Activated naive CD8-positive, alpha-beta T cell treated with anti-CD3 and anti-CD28 coated beads for 36 hours (primary cell): ENCODE data around the gene MAD1L1. TPM values are rescaled to one million over a fixed set of nuclear protein-coding genes. Genes with fewer than 3 reads are reported as not detected.
"Not testable (repeated sequence)": the region's sequence is repeated elsewhere in the genome, so short reads cannot be mapped to it uniquely, and the experiment has no call there.

Experiments used
- DNase-seq: peaks from one replicate; pipeline ENCODE4 v3.0.0; 2021
- H3K27ac Mint-ChIP-seq: one replicate; pipeline ENCODE4 v1.8.0; 2022; ENCODE audit warnings: mild to moderate bottlenecking, moderate library complexity, mixed read lengths
- H3K27me3 Mint-ChIP-seq: one replicate; pipeline ENCODE4 v1.8.0; 2022; ENCODE audit warnings: mild to moderate bottlenecking, mixed read lengths
- H3K36me3 Mint-ChIP-seq: one replicate; pipeline ENCODE4 v1.8.0; 2021; ENCODE audit warnings: mild to moderate bottlenecking, mixed read lengths
- H3K4me1 Mint-ChIP-seq: one replicate; pipeline ENCODE4 v1.8.0; 2021; ENCODE audit warnings: mixed read lengths
- H3K4me3 Mint-ChIP-seq: one replicate; pipeline ENCODE4 v1.8.0; 2022; ENCODE audit warnings: mild to moderate bottlenecking, moderate library complexity, mixed read lengths
- H3K9me3 Mint-ChIP-seq: one replicate; pipeline ENCODE4 v1.8.0; 2022; ENCODE audit warnings: mixed read lengths
- total RNA-seq, 2 experiments: library from RNA; stranded (reverse); gene quantifications; one replicate each; pipeline ENCODE4 v1.2.3, GENCODE V29; 2021

Gene MAD1L1
- total RNA-seq, 2 experiments from 2014 or later = 36.5 to 37.8 TPM

GRCh38 chr7:2163600-2164555, 68.9 kb downstream of the MAD1L1 start:
- Mint-ChIP-seq H3K36me3 (peaks cover 3% of the 10 kb centered on the region), H3K4me3 (no peak overlapping the region), H3K4me1 (no peaks in the 10 kb centered on the region), H3K9me3 (no peaks in the 10 kb centered on the region), H3K27ac (no peak overlapping the region), H3K27me3 (no peaks in the 10 kb centered on the region)
- no peak for DNase-seq

GRCh38 chr7:2162959-2163358, 69.8 kb downstream of the MAD1L1 start:
- no peaks in the 10 kb centered on the region for H3K4me1 Mint-ChIP-seq
- DNase-seq = no peak
- no peak overlapping the region for H3K27ac Mint-ChIP-seq
- H3K36me3 Mint-ChIP-seq = peaks cover 3% of the 10 kb centered on the region
- H3K27me3 Mint-ChIP-seq = no peaks in the 10 kb centered on the region
- no peak overlapping the region for H3K4me3 Mint-ChIP-seq
- H3K9me3 Mint-ChIP-seq = no peaks in the 10 kb centered on the region

- H3K36me3 Mint-ChIP-seq, H3K27me3 Mint-ChIP-seq, H3K9me3 Mint-ChIP-seq, DNase-seq, H3K4me3 Mint-ChIP-seq, H3K27ac Mint-ChIP-seq, H3K4me1 Mint-ChIP-seq: not testable (repeated sequence)
Measured at GRCh38 chr7:2162004-2162902, 70.5 kb downstream of the MAD1L1 start.

- Mint-ChIP-seq H3K4me3 (no peak overlapping the region), H3K9me3 (no peaks in the 10 kb centered on the region), H3K27me3 (no peaks in the 10 kb centered on the region), H3K27ac (no peak overlapping the region), H3K4me1 (no peaks in the 10 kb centered on the region), H3K36me3 (no peaks in the 10 kb centered on the region)
- DNase-seq = no peak
Measured at GRCh38 chr7:2159176-2159520, 73.6 kb downstream of the MAD1L1 start.

- no peaks in the 10 kb centered on the region for H3K9me3 Mint-ChIP-seq
- H3K36me3 Mint-ChIP-seq = no peaks in the 10 kb centered on the region
- H3K4me1 Mint-ChIP-seq = no peaks in the 10 kb centered on the region
- no peak overlapping the region for H3K4me3 Mint-ChIP-seq
- no peaks in the 10 kb centered on the region for H3K27me3 Mint-ChIP-seq
- DNase-seq = no peak
- H3K27ac Mint-ChIP-seq = no peak overlapping the region
Measured at GRCh38 chr7:2158331-2159175, 74.2 kb downstream of the MAD1L1 start.

GRCh38 chr7:2157473-2158279, 75.1 kb downstream of the MAD1L1 start:
- DNase-seq = no peak

GRCh38 chr7:2156756-2157472, 75.8 kb downstream of the MAD1L1 start:
- Mint-ChIP-seq H3K4me3 (no peak overlapping the region), H3K36me3 (no peaks in the 10 kb centered on the region), H3K9me3 (no peaks in the 10 kb centered on the region), H3K4me1 (no peaks in the 10 kb centered on the region), H3K27me3 (no peaks in the 10 kb centered on the region), H3K27ac (no peak overlapping the region)
- DNase-seq = no peak

More at GRCh38 chr7:2157473-2158279, 75.1 kb downstream of the MAD1L1 start:
- H3K27me3 Mint-ChIP-seq = no peaks in the 10 kb centered on the region
- no peak overlapping the region for H3K4me3 Mint-ChIP-seq
- no peaks in the 10 kb centered on the region for H3K36me3 Mint-ChIP-seq
- H3K9me3 Mint-ChIP-seq = no peaks in the 10 kb centered on the region
- no peak overlapping the region for H3K27ac Mint-ChIP-seq
- no peaks in the 10 kb centered on the region for H3K4me1 Mint-ChIP-seq

- no peaks in the 10 kb centered on the region for H3K4me1 Mint-ChIP-seq
- H3K27me3 Mint-ChIP-seq = no peaks in the 10 kb centered on the region
- H3K9me3 Mint-ChIP-seq = no peaks in the 10 kb centered on the region
- no peak overlapping the region for H3K4me3 Mint-ChIP-seq
- DNase-seq = no peak
- no peak overlapping the region for H3K27ac Mint-ChIP-seq
- no peaks in the 10 kb centered on the region for H3K36me3 Mint-ChIP-seq
Measured at GRCh38 chr7:2154831-2155230, 77.9 kb downstream of the MAD1L1 start.

GRCh38 chr7:2154121-2154520, 78.6 kb downstream of the MAD1L1 start:
- Mint-ChIP-seq H3K4me1 (no peaks in the 10 kb centered on the region), H3K4me3 (no peak overlapping the region), H3K9me3 (no peaks in the 10 kb centered on the region), H3K36me3 (no peaks in the 10 kb centered on the region), H3K27ac (no peak overlapping the region), H3K27me3 (no peaks in the 10 kb centered on the region)
- DNase-seq = no peak

- no peaks in the 10 kb centered on the region for H3K27me3 Mint-ChIP-seq
- H3K27ac Mint-ChIP-seq = no peak overlapping the region
- H3K36me3 Mint-ChIP-seq = no peaks in the 10 kb centered on the region
- no peak overlapping the region for H3K4me3 Mint-ChIP-seq
- no peaks in the 10 kb centered on the region for H3K9me3 Mint-ChIP-seq
- no peak for DNase-seq
- H3K4me1 Mint-ChIP-seq = no peaks in the 10 kb centered on the region
Measured at GRCh38 chr7:2152646-2153045, 80.1 kb downstream of the MAD1L1 start.

- Mint-ChIP-seq H3K4me3 (no peak overlapping the region), H3K9me3 (no peaks in the 10 kb centered on the region), H3K4me1 (no peaks in the 10 kb centered on the region), H3K27ac (no peak overlapping the region), H3K27me3 (no peaks in the 10 kb centered on the region), H3K36me3 (no peaks in the 10 kb centered on the region)
- no peak for DNase-seq
Measured at GRCh38 chr7:2151801-2152612, 80.7 kb downstream of the MAD1L1 start.

GRCh38 chr7:2151237-2151636, 81.5 kb downstream of the MAD1L1 start:
- no peak for DNase-seq
- no peaks in the 10 kb centered on the region for H3K27me3 Mint-ChIP-seq
- no peaks in the 10 kb centered on the region for H3K4me1 Mint-ChIP-seq

GRCh38 chr7:2150445-2150815, 82.3 kb downstream of the MAD1L1 start:
- Mint-ChIP-seq H3K27me3 (no peaks in the 10 kb centered on the region), H3K4me1 (no peaks in the 10 kb centered on the region), H3K4me3 (no peak overlapping the region), H3K9me3 (no peaks in the 10 kb centered on the region), H3K36me3 (no peaks in the 10 kb centered on the region), H3K27ac (no peak overlapping the region)
- DNase-seq = no peak

More at GRCh38 chr7:2151237-2151636, 81.5 kb downstream of the MAD1L1 start:
- H3K27ac Mint-ChIP-seq = no peak overlapping the region
- no peak overlapping the region for H3K4me3 Mint-ChIP-seq
- H3K9me3 Mint-ChIP-seq = no peaks in the 10 kb centered on the region
- H3K36me3 Mint-ChIP-seq = no peaks in the 10 kb centered on the region
